Psoas muscle (tissue), 8 donors: ENCODE results near the gene RPL9. TPM values are rescaled to one million over a fixed set of nuclear protein-coding genes. Genes with fewer than 3 reads are reported as not detected.

Experiments
- ATAC-seq, 4 donors: fragments of 200-7000 bp; cut with Tn5 transposase; one replicate each; pipeline ENCODE4 v1.9.1; 2020; ENCODE audit warnings: moderate library complexity in 3 of 4, mild to moderate bottlenecking in 2 of 4
- DNase-seq, 2 donors: peaks; one replicate each; pipeline ENCODE4 v3.0.0-alpha.2; 2020
- H3K27ac ChIP-seq: fragments of 200-600 bp; one replicate; pipeline ENCODE4 v1.8.0; 2022
- H3K27me3 ChIP-seq, 3 donors: fragments of 200-600 bp in 1 of 3; one replicate each; pipeline versions ENCODE4 v1.6.1 to v1.8.0; 2013 to 2022; ENCODE audit warnings: low read length in 2 of 3, mild to moderate bottlenecking in 2 of 3, moderate library complexity in 1 of 3; ENCODE audit not compliant: insufficient read depth in 3 of 3
- H3K36me3 ChIP-seq, 2 donors: fragments of 200-600 bp in 1 of 2; one replicate each; pipeline versions ENCODE4 v1.6.1 to v1.8.0; 2013 to 2022; ENCODE audit warnings: low read depth in 1 of 2, mild to moderate bottlenecking in 1 of 2, moderate library complexity in 1 of 2; ENCODE audit not compliant: insufficient read depth in 1 of 2
- H3K4me1 ChIP-seq: fragments of 200-600 bp; one replicate; pipeline ENCODE4 v1.8.0; 2022
- H3K4me3 ChIP-seq: fragments of 200-600 bp; one replicate; pipeline ENCODE4 v1.8.0; 2022; ENCODE audit warnings: mild to moderate bottlenecking
- H3K9me3 ChIP-seq: fragments of 200-600 bp; one replicate; pipeline ENCODE4 v1.8.0; 2022
- WGBS, 3 donors: extraction: QIAGEN DNeasy Blood & Tissue Kit; methylation state at CpG; one replicate each; pipeline versions ENCODE4 v1.1.6 to v1.1.7; 2013; 5-methylcytosine and 5-hydroxymethylcytosine counted together
- intact Hi-C, 2 donors: fragments of 100-400 bp; cut with DNase I; formaldehyde crosslinking; loops; one replicate each; pipeline versions ENCODE4 v1.11.0 to v1.14.2; 2022
- polyA plus RNA-seq, 3 donors: library from polyadenylated mRNA; stranded (reverse); fragments of 200-250 nt; gene quantifications; one replicate each; pipeline ENCODE4 v1.2.3, GENCODE V29; 2013
- total RNA-seq, 4 donors: library from RNA; stranded (reverse); fragmentation: NEBNext Ultra II Directional in 2 of 4; extraction: Animal tissue kit (Norgen Biotek cat#: 25700) in 2 of 4; gene quantifications; one replicate each; pipeline versions ENCODE4 v1.2.1 to v1.2.4, GENCODE V29; 2021 to 2023
- TF ChIP-seq, protein P1 (sequence below): fragments of 200-600 bp; IDR thresholded peaks from one replicate; pipeline ENCODE4 v1.8.0; 2022; ENCODE audit warnings: antibody characterized with exemption
- donor health status: healthy with polysubstance abuse.
- donor health status: DM: no; HTN: no; CAD: no; lungs with moderate emphysema.
- donor health status: Bipolar disorder and iron deficiency.
- donor health status: healthy.
- donor health status: DM: yes; HTN: yes; CAD: no.
- donor health status: DM: no; HTN: no; CAD: no.
- donor health status: DM: no; HTN: no; CAD: no.
- donor health status: DM: yes; HTN: yes; CAD: no.

Gene RPL9
- total and polyA plus RNA-seq, 7 donors, result 544 to 1,653 (median 925) TPM

- TF ChIP-seq, protein P1, sequence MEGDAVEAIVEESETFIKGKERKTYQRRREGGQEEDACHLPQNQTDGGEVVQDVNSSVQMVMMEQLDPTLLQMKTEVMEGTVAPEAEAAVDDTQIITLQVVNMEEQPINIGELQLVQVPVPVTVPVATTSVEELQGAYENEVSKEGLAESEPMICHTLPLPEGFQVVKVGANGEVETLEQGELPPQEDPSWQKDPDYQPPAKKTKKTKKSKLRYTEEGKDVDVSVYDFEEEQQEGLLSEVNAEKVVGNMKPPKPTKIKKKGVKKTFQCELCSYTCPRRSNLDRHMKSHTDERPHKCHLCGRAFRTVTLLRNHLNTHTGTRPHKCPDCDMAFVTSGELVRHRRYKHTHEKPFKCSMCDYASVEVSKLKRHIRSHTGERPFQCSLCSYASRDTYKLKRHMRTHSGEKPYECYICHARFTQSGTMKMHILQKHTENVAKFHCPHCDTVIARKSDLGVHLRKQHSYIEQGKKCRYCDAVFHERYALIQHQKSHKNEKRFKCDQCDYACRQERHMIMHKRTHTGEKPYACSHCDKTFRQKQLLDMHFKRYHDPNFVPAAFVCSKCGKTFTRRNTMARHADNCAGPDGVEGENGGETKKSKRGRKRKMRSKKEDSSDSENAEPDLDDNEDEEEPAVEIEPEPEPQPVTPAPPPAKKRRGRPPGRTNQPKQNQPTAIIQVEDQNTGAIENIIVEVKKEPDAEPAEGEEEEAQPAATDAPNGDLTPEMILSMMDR, result no peak
- no peak overlapping the region for H3K4me3 ChIP-seq
- no peak for DNase-seq
- peaks cover 17 to 100% of the 10 kb centered on the region in 2 donors for H3K36me3 ChIP-seq
- H3K27me3 ChIP-seq, result no peaks in the 10 kb centered on the region
- H3K27ac ChIP-seq, result no peak overlapping the region
- intact Hi-C loops, result no loop called here
- ATAC-seq, result peak in 1 of 4 donors; percentile 26
- H3K9me3 ChIP-seq, result no peaks in the 10 kb centered on the region
- peaks cover 24% of the 10 kb centered on the region for H3K4me1 ChIP-seq
- 78 to 85% (median 78%) methylated on average over 11 of the region's 11 CpGs for WGBS, 3 donors
Observed at GRCh38 chr4:39452860-39453587, 5.7 kb downstream of the RPL9 start.

DNA sequence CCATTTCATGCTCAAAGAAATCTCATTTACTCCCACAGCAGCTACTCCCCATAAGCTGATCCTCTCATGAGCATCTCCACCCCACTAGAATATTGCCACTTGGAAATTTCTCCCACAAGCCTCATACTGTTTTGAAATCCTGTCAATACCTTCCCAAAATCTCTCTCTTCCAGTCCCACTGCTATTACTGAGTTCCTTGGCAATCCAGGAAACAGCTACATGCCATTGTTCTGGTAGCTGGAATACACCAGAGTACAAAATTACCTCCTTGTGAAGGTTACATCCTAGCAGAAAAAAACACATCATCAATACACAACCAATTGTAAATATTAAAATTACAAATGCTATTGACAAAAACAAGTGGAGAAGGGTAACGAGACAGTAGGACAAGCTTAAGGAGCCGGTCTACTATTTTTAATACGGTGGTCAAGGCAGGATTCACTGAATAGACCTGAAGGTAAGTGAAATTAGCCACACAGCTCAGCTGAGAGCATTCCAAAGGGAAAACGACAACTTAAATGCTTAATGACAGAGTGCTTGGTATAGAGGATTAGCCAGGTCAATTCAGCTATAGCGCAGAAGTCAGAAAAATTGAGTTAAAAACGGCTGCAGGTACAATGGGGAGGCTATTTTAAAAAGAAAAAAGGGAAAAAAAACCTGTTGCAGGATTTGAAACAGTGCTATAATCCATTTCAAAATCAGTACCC is 6.4 kb downstream of the RPL9 start:
- Histone ChIP-seq H3K27ac (no peak overlapping the region), H3K4me3 (no peak overlapping the region), H3K9me3 (no peaks in the 10 kb centered on the region), H3K36me3 (peaks cover 14 to 94% of the 10 kb centered on the region in 2 donors), H3K4me1 (peaks cover 22% of the 10 kb centered on the region), H3K27me3 (no peaks in the 10 kb centered on the region)
- ATAC-seq (no peak), DNase-seq (no peak)
- intact Hi-C loops, result no loop called here
- WGBS, 3 donors, result 78 to 87% (median 84%) methylated on average over 6 of the region's 6 CpGs
- TF ChIP-seq, protein P1, result no peak

DNA sequence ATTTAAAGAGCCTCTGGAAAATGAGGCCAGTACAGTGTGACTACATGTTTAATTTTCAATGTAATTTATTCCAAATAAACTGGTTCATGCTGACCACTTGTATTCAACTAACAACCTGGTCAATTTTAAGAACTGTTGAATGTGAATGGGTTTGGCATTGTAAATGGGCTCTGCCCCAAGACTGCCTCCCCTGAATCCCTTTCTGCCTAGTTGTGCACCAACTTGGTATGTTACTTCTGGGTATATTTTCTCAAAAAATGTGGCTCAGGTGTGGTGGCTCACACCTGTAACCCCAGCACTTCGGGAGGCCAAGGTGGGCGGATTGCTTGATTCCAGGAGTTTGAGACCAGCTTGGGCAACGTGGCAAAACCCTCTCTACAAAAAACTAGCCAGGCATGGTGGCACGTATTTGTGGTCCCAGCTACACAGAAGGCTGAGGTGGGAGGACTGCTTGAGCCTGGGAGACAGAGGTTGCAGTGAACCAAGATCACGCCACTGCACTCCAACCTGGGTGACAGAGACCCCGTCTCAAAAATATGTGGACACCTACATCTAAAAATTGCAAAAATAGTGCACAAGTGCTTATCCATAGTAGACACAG is 7.2 kb downstream of the RPL9 start:
- no peak overlapping the region for H3K4me3 ChIP-seq
- no peaks in the 10 kb centered on the region for H3K27me3 ChIP-seq
- TF ChIP-seq, protein P1, result no peak
- no peak for DNase-seq
- H3K4me1 ChIP-seq, result peaks cover 18% of the 10 kb centered on the region
- no peaks in the 10 kb centered on the region for H3K9me3 ChIP-seq
- ATAC-seq, result no peak
- H3K36me3 ChIP-seq, result peaks cover 8 to 86% of the 10 kb centered on the region in 2 donors
- H3K27ac ChIP-seq, result no peak overlapping the region
- WGBS, 3 donors, result 79 to 91% (median 82%) methylated on average over 6 of the region's 6 CpGs
- intact Hi-C loops, result no loop called here

DNA sequence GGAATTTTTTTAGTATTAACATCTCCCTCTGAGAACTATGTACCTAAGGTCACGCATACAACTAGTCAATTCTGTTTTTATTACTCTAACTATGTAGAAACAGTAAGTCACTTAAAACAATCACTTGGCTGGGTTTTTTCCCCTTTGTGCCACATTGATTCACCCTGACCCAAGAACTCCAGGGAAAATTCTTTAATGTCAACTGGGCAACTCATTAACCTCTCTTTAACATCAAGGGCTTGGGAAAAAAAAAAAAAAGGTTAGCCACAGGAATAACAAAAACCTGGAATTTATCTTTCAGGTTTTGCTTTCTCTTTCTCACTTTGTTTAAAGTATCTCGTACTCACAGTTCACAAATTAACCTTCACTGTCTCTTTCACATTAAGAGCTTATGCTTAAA is 8.1 kb downstream of the RPL9 start:
- Histone ChIP-seq H3K4me1 (peaks cover 9% of the 10 kb centered on the region), H3K27me3 (no peaks in the 10 kb centered on the region), H3K27ac (no peak overlapping the region), H3K4me3 (no peak overlapping the region), H3K9me3 (no peaks in the 10 kb centered on the region), H3K36me3 (peaks cover 7 to 77% of the 10 kb centered on the region in 2 donors)
- intact Hi-C loops, result no loop called here
- DNase-seq, result no peak
- ATAC-seq, result no peak
- WGBS, 3 donors, result 45 to 93% (median 62%) methylated on average over 2 of the region's 2 CpGs
- TF ChIP-seq, protein P1, result no peak
